HG03460 (cell line): Measurements from ENCODE around the gene COQ4.
"Not testable (repeated sequence)": the region's sequence is repeated elsewhere in the genome, so short reads cannot be mapped to it uniquely, and the experiment has no call there.

Experiments used
- ATAC-seq: cut with Tn5 transposase; IDR thresholded peaks from one replicate; pipeline ENCODE4 v1.9.1; 2021; ENCODE audit not compliant: unreplicated experiment

COQ4 gene

GRCh38 chr9:128322404-128323211 lies at the start of gene COQ4, which contains the start of gene TRUB2:
COQ4 (plus strand) TSS chr9:128322839; CDS start chr9:128322859, 20 bp downstream.
TRUB2 (minus strand) TSS chr9:128322447; CDS start chr9:128322408, 39 bp downstream.
- ATAC-seq: peak; percentile 87

DNA sequence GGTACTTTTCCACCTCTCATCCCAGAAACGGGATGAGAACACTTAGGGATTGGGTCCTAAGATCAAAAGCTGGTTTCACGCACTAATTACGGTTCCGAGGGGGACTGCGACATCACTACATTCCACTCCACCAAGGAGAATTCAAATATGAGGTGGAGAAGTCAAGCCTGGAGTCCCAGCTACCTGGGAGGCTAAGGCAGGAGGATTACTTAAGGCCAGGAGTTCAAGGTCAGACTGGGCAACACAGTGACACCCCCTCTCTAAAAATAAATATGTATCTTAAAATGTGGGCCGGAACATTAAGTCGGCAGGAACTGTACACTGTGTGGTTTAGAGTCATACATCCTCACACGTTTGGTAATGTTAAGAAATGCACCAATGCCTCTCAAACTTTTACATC lies 48.4 kb upstream of the COQ4 start:
- ATAC-seq: no peak

- peak; percentile 46 for ATAC-seq
These were observed 47.2 kb upstream of the COQ4 start, which contains the start of gene GOLGA2 for GRCh38 chr9:128275198-128276007. GOLGA2 (minus strand) TSS chr9:128276007; CDS start chr9:128275976, 31 bp downstream.

GRCh38 chr9:128276008-128276573 lies 46.5 kb upstream of the COQ4 start, which contains the start of gene SWI5:
SWI5 (plus strand) TSS chr9:128276276.
- ATAC-seq: peak; percentile 94

DNA sequence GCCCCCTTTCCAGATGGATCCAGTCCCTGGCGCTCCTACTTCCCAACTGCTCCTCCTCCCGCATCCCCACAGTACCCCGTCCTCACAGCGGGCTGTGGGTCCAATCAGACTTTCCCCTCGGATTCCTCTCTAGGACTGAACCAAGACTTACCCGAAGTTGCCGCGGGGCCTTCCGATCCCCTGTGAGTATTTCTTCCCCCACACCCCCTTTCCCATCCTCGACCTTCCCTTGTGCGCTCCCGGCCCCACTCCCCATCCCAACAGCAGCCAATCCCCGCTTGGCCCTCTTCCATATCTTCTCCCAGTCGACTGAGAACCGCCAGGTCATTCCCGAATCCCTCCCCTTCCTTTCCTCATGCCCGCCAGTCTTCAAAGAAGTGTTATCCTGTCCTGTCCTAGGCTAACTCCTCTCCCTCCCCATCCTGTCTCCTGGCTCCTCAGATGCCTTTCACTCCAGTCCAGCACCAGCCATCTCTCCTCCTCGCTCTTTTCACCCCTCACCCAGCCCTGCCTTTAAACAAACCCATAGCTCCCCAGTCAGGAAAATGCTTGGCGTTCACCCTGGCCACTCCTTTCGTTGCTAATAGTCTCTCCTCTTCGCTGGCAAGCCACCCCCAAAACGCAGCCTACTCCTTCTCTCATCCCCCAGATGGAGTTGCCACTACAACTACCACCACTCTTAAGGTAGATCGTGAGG lies 45.9 kb upstream of the COQ4 start:
- no peak for ATAC-seq

GRCh38 chr9:128279088-128280073 lies 43.3 kb upstream of the COQ4 start:
- not testable (repeated sequence) for ATAC-seq

DNA sequence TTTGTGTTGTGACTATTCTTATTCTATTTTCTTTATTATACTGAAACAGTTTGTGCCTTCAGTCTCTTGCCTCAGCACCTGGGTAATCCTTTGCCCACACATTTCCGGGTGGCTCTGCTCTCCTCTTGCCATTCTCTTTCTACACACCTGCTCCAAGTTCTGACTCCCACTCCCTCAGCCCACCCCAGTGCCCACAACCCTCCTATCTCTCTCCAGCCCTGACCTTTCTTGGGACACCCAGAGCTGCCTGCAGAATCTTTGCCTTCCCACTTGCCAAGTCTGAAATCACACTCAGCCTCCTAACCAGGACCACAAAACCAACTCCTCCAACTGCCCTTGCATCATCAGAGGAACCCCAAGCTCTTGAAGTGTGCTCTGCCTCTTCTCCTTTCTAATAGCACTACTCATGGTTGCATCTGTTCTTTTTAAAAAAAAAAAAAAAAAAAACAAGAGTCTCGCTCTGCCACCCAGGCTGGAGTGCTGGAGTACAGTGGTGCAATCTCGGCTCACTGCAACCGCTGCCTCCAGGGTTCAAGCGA lies 42.5 kb upstream of the COQ4 start:
- ATAC-seq: no peak

- no peak for ATAC-seq
These were observed 40.1 kb upstream of the COQ4 start for GRCh38 chr9:128282500-128282899.

DNA sequence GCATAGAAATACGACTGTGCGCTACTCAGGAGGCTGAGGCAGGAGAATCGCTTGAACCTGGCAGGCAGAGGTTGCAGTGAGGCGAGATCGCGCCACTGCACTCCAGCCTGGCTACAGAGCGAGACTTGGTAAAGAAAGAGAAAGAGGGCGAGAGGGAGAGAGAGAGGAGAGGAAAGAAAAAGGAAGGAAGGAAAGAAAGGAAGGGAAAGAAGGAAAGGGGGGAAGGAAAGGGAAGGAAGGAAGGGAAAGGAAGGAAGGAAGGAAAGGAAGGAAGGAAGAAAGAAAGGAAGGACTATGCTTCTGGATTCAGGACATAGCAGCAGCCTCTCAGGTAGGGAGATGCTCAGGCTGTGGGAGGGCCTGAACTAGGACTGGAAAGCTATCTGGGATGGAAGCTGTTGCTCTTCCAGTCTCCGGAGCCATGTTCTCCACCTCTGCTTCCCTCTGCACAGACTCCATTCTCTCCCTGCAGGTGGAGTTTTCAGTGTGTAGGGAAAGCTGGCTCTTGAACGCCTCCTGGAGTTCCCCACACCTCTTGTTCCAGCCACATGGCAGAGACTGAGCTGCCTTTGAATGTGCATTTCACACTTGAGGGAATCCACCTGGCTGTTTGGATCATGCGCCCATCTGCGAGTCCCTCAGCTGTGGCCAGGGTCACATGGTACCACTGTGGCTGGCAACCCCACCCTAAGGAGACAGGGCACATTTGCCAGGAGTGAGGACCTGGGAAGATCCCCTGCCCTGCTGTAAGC lies 37.4 kb upstream of the COQ4 start:
- no peak for ATAC-seq

- ATAC-seq: no peak
These were observed 36.2 kb upstream of the COQ4 start for GRCh38 chr9:128286440-128286839.

GRCh38 chr9:128288273-128289004 lies 34.2 kb upstream of the COQ4 start:
- ATAC-seq: no peak

DNA sequence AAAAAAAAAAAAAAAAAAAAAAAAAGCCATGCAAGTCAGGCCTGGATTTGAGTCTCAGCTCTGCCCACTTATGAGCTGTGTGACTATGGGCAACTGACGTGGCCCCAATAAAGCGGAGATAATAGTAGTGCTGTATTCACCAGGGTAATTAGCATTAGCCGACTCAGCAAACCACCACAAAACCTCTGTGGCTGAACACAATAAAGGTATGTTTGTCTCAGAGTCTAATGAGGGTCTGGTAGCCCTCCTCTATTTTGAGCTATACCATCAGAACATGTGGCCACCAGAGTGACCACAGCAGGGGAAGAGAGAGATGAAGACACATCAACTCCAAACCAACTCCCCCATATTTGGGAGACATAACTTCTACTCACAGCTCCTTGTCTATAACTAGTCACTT lies 30.6 kb upstream of the COQ4 start:
- no peak for ATAC-seq

GRCh38 chr9:128293091-128293490 lies 29.5 kb upstream of the COQ4 start:
- no peak for ATAC-seq

GRCh38 chr9:128294142-128294541 lies 28.5 kb upstream of the COQ4 start:
- no peak for ATAC-seq

- ATAC-seq: no peak
These were observed 26.1 kb upstream of the COQ4 start for GRCh38 chr9:128296340-128297220.

DNA sequence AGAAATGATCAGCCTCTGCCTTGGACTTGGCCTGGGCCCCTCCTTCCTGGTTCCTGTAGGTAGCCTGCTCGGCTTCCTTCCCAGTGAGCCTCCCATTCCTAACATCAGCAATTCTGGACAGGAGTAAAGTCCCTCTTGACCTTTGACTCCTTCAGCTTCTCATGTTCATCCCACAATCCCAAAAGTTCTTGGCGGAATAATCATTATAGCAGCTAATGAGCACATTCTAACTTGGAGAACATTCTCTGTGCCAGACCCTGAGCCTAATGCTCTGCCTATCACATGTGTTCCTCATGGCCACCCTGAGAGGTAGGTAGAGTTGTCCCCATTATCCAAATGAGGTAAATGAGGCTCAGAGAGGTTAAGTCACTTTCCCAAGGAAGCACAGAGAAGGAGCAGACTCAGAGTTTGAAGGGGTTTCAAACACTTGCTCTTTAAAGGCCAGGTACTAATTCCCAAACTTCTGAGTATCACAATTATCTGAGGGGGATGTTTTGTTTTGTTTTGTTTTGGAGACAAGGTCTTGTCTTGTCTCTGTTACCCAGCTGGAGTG lies 25.3 kb upstream of the COQ4 start:
- ATAC-seq: no peak
